HG02798 (cell line): ENCODE measurements around the gene NUTM1.
"Not testable (repeated sequence)": the region's sequence is repeated elsewhere in the genome, so short reads cannot be mapped to it uniquely, and the experiment has no call there.

Source experiments
- ATAC-seq: cut with Tn5 transposase; IDR thresholded peaks from one replicate; pipeline ENCODE4 v1.9.1; 2021; ENCODE audit warnings: mild to moderate bottlenecking; ENCODE audit not compliant: unreplicated experiment, poor library complexity

Gene NUTM1

DNA sequence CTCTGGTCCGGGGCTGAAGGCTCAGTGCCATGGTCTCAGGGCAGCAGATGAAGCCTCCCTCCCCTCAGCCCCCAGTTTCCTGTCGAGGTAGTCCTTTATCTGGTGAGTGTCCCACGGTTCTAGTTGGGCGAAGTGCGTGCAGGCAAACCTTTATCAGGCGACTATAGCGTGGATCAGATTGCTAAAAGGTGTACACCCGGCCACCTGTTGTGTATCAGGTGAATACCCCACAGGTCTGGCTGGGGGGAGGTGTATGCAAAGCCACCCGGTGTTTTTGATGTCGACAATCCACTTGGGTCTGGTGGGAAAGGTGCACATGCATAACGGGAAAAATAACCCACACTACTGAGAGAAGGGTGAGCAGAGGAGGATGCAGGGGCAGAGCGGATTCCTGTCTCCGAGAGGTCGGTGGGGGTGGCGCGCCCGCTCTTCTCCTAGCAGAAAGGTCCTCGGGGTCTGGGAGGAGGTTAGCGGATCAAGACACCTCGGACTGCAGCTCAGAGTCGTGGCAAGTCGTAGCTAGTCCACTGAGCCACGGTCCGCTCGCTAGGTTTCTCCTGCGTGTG is 6.0 kb upstream of the NUTM1 start:
- peak; percentile 3 for ATAC-seq

DNA sequence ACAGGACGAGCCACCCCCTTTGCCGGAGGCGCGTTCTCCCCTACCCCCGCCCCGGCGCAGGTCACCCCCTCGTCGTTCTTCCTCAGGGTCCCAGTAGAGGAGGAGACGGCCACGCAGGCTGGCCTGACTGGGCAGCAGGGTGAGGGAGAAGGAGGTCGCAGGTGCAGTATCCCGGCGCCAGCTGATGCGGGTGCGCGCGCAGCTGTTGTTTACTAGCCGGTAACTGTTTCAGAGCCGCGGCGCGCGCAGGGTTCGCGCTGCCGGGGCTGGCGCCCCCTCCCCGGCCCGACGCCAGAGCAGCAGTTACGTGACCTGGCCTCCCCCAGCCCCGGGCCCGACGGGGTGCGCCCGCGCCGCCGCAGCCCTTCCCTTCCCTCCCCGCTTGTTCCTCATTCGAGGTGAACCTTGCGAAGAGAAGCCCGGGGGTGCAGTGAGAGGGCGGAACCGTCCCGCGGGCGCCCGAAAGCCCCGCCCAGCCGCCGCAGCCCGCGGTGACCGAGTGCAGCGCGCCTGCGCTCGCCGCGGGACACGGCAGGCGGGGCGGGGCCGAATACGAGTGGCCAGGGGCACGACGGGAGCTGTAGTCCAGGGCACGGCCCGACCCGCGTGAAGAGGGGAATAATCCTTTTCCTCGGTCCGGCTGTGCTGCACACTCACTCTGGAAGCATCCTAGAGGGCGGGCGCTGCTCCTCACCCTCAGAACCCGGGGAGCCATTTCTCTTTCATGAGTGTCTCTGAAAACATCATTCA is 5.4 kb upstream of the NUTM1 start, which contains the start of gene SLC12A6:
SLC12A6 (minus strand) TSS at position 225 of the 750 bp plus-strand sequence. CDS start 1,101 bp downstream, outside the sequence.
- ATAC-seq: peak; percentile 81

DNA sequence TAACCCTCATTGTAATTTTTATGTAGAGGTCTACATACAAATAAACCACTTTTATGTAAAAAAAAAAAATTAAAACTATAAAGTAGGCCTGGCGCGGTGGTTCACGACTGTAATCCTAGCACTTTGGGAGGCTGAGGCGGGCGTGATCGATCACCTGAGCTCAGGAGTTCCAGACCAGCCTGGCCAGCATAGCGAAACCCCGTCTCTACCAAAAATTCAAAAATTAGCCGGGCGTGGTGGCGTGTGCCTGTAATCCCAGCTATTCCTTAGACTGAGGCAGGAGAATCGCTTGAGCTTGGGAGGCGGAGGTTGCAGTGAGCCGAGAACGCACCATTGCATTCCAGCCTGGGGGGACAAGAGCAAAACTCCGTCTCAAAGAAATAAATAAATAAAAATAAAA is 4.8 kb upstream of the NUTM1 start:
- no peak for ATAC-seq

DNA sequence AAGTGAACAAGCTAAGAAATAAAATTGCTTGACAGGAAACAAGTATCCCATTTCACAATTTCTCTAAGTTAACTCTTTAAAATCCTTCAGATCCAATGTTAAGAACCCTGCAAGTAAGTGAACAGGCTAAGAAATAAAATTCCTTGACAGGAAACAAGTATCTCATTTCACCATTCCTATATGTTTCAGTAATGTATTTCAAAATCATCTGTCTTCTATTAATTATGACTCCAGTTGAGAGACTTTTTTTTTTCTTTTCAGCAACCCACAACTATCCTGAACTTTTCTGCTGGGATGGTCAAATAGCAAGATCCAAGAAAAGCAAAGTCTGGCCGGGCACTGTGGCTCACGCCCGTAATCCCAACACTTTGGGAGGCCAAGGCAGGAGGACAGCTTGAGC is 3.2 kb upstream of the NUTM1 start:
- ATAC-seq: no peak

DNA sequence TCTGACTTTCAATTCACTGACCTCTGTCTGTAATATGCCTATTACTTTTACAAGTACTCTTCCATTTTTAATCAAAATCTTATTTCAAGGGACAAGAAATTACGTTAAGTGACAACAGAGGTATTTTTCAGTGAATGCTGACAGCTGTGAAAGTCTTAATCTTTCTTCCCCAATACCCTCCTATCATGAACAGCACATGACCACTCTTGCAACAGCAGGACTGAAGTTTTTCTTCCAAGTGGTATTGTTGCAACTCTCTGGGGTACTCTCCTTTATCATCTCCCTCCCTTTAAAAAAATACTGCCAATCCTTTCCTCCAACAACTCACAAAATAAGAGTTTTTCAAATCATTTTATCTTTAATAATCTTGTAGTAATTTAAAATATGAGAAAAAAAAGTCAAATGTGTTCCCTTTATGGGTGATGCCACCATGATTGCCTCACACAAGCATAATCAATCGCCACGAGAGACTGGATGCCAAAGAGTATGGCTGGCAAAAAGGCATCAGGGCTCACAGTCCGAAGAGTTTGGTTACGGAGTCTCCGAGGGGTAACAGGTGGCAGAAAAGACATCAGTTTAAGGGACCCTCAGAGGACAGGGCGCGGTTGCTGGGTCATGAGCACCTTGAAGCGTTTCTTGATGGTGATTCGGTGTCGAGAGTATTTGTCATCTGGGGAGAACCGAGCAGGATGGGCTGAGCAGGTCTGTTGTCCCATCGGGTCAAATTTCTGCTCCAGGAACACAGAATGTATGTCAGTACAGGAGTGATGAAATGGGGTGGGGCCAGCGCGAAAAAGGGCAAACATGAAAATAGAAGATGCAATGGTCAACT is 1.5 kb upstream of the NUTM1 start:
- ATAC-seq: no peak

DNA sequence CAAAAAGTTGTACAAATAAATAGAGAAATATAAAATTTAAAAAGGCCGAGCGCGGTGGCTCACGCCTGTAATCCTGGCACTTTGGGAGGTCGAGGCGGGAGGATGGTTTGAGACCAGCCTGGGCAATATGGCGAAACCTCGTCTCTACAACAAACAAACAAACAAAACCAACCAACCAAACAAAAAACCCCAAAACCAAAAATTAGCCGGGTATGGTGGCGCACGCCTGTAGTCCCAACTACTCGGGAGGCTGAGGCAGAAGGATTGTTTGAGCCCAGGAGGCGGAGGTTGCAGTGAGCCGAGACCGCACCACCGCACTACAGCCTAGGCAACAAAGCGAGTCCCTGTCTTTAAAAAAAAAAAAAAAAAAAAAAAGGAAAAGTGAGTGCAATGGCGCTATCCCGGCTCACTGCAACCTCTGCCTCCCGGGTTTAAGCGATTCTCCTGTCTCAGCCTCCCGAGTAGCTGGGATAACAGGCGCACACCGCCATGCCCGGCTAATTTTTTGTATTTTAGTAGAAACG is 840 bp upstream of the NUTM1 start:
- ATAC-seq: not testable (repeated sequence)

DNA sequence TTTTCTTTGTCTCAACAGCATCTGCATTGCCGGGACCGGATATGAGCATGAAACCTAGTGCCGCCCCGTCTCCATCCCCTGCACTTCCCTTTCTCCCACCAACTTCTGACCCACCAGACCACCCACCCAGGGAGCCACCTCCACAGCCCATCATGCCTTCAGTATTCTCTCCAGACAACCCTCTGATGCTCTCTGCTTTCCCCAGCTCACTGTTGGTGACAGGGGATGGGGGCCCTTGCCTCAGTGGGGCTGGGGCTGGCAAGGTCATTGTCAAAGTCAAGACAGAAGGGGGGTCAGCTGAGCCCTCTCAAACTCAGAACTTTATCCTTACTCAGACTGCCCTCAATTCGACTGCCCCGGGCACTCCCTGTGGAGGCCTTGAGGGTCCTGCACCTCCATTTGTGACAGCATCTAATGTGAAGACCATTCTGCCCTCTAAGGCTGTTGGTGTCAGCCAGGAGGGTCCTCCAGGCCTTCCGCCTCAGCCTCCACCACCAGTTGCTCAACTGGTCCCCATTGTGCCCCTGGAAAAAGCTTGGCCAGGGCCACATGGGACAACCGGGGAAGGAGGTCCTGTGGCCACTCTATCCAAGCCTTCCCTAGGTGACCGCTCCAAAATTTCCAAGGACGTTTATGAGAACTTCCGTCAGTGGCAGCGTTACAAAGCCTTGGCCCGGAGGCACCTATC is 5.0 kb downstream of the NUTM1 start:
- ATAC-seq: no peak

DNA sequence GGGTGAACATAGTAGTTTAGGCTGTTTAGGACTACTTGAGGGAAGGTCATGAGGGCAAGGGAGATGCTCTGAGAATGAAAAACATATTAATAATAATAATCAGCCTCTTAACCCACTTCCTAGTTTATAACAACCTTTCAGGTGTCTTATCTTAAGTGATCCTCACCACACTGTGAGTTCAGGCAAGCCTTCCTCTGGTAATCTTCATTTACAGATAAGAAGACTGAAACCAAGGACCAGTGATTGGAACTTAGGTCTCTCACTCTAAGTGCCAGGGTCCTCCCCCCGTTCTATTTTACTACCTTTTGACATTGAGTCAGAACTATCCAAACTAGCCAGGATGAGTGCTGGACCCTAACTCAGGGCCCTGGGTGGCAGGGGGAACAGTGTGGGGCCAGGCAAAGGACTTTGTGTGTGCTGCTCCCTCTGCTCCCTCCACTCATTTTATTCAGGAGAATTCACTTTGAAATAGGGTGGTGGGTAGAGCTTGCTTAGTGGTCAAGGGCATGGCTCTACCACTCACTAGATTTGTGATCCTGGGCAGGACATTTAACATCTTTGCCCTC is 5.7 kb downstream of the NUTM1 start:
- no peak for ATAC-seq

DNA sequence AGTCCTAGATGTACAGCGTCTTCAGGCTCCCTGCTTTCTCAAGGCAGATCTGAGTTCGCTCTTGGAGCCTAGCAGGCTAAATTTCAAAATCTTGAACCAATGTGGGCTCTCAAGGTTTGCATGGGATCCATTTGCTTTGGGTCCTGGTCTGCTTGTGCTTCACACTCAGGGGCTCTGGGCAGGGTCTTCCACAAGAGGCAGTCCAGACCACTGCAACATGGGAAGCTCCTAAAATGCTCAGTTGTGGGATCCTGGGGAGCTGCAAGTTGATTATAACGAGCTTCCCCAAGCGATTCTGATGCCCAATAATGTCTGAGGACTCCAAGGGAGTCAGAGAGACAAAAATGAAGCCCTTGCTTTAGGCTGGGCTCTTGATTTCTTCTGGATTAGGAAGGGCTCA is 6.7 kb downstream of the NUTM1 start:
- no peak for ATAC-seq

DNA sequence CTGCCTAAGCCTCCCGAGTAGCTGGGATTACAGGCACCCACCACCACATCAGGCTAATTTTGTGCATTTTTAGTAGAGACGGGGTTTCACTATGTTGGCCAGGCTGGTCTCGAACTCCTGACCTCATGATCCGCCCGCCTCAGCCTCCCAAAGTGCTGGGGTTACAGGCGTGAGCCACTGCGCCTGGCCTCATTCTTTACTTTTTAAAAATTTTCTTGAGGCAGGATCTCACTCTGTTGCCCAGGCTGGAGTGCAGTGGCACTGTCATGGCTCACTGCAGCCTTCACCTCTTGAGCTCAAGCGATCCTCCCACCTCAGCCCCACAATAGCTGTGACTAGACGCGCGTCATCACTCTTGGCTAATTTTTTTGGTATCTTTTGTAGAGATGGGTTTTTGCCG is 9.9 kb downstream of the NUTM1 start:
- not testable (repeated sequence) for ATAC-seq

DNA sequence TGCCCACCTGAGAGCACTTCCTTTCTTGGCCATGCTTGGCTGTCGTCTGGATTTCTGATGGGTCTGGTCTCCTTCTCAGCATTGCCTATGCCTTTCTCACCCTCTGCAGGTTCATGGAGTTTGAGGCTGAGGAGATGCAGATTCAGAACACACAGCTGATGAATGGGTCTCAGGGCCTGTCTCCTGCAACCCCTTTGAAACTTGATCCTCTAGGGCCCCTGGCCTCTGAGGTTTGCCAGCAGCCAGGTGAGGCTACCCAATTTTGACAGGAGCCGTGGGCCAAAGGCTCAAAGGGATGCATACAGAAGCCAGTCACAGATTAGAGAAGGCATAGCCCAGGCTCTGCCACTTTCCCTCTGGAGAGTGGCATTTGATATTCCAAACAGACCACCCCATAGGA is 10.5 kb downstream of the NUTM1 start:
- ATAC-seq: no peak

DNA sequence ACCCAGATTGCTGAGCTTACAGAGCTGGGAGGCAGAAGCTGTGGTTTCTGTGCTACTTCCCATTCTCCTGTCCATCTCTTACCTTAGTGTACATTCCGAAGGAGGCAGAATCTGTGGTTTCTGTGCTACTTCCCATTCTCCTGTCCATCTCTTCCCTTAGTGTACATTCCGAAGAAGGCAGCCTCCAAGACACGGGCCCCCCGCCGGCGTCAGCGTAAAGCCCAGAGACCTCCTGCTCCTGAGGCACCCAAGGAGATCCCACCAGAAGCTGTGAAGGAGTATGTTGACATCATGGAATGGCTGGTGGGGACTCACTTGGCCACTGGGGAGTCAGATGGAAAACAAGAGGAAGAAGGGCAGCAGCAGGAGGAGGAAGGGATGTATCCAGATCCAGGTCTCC is 11.2 kb downstream of the NUTM1 start:
- ATAC-seq: no peak

DNA sequence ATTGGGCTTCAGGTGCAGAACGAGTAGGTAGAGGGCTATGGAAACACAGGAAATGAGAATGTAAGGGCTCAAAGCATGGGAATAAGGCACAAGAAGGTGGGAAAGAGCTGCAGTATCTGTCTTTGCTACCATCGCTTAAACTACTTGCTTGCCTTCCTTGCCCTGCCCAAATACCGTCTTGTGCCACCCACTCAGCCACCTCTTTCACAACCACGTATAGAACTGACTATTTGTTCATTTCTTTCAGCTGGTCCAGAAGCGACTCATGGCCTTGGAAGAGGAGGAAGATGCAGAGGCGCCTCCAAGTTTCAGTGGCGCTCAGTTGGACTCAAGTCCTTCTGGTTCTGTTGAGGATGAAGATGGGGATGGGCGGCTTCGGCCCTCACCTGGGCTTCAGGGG is 12.1 kb downstream of the NUTM1 start:
- no peak for ATAC-seq

DNA sequence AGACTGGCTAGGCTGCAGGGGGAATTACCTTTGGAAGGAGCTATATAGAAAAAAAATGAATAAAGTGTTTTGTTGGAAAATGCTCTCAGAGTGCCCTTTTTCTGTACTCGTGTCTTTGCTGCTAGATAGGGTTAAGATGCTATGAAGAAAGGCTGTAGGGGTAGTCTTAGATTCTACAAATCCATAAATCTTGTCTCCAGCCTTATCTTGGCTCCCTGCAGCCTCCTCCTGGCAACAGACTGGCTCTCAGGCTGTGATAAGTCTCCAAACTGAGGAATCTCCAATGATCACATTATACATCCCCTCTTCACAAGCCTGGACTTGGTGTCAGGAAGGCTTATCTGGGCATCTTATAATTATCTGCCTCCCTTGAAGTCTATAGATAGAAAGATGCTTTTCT is 14.5 kb downstream of the NUTM1 start:
- no peak for ATAC-seq

DNA sequence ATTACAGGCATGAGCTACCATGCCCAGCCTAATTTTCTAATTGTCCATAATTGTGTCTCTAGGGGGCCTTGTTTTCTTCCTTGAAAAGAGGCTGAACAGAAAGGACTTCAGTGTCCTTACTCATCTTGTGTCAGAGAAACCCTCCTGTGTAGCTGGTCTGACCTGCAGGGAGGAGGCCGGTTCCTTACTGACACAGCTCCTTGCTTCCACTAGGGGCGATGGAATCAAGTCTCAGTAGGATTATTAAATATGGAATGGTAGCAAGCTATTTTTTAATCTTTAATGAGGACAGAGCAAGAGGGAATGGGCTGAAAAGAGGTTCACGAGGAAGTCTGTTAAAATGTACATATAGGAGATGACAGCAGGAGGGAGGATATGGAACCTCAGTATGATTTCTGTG is 15.3 kb downstream of the NUTM1 start:
- ATAC-seq: no peak

DNA sequence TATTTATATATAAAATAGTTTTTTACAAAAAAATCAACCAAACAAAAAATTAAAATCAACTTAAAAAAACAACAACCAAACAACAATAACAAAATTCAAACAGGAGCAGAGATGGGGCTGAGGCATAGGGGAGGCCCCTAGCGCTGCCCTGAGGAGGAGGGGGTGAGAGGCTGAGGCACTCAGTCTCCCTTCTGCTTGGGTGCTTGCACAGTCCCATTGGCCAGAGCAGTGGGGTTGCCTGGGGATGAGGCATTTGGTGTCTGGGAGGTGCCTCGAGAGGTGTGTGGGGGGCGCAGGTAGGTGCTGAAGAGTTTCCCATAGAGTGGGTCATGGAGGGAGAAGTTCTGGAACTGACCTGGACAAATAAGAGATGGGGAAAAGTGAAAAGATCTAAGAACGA is 15.8 kb downstream of the NUTM1 start:
- no peak for ATAC-seq

DNA sequence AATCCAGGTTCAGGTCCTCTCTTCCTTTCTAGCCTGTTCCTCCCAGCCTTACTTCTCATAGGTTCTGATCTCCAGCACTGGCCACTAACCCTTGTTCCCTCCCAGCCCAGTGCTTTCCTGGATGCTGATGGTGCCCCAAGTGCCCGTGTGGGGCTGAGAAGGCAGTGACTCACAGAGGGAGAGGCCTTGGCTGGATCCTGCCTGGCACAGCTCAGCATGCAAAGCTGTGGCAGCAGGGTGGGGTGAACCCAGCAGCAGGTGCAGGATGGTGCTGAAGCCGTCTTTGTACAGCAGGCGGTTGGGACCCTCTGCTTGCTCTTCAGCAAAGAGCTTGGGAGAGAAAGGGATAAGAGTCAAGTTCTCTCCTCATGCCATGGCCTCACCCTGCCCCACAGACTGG is 16.3 kb downstream of the NUTM1 start:
- no peak for ATAC-seq

DNA sequence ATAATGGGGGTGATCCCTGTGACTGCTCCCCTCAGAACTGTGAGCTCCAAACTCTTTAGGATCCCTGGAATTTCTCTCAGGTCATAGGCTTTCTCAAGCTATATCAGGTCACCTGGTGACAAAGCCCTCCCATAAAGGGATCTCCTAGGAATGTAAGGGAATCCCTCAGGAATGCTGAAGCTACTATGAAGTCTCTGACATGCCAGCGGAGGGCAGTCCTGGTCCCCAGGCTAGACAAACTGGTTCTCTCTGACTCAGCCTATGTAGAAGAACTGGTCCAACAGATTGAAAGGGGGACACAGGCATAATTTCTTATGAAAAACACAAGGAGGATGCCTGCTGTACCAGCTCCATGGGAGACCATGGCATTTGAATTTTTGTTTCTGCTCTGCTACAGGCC is 17.2 kb downstream of the NUTM1 start:
- no peak for ATAC-seq

DNA sequence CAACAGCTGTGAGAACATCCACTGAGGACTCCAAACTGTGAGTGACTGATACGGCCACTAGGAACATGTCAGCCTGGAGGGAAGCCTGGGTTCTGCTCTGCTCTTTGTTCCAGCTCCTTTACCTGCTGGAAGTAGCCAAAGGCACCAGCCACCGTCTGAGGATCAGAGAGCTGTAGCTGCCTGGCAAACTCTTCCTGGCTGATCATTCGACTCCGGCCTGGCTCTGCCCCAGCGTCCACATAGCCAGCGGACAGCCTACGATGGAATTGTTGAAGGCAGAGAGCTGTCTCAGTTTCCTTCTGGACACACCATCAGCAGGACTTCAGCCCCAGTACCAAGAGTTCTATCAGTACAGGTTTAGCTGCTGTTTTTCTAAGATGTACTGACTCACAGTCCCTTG is 18.2 kb downstream of the NUTM1 start:
- no peak for ATAC-seq

DNA sequence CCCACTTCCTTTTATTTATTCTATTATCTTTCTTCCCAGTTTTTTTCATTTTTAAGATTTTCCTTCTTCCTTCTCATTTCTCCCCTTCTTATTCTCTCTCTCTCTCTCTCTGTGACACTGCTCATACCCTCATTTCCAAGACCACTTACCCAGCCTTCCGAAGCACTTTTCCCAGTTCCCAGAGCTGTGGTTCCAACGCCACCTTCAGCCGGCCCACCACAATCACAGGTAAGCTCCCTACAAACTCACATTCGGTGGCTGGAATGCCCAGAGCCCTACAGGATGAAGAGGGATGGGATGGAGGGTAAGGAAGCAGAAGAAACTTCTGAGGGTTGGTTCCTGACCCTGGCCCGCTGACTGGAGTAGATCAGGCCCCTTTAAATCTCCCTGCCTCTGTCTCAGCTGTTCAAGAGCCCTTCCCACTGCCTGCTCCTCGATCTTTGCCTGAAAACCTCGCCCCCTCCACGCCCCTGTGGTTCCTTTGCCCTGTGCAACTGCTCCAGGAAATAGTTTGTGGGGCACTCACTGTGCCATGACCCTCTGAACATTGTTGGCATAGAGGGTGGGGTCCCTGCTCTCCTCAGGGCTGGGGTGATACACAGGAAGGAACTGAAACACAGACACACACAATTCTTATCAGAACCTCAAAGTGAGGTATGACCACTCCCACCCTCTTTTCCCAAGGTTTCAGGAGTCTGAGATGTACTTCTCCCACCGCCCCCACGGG is 19.1 kb downstream of the NUTM1 start:
- ATAC-seq: no peak
